SK-N-MC (cell line): ENCODE data around the gene PAFAH1B1.

Experiments used
- EZH2 ChIP-seq: fragments of 200-600 bp; sonication (generic); IDR thresholded peaks from one replicate; pipeline ENCODE4 v1.6.1; 2017; ENCODE audit warnings: antibody characterized with exemption
- POLR2AphosphoS5 ChIP-seq: IDR thresholded peaks from 2 replicates; pipeline ENCODE4 v1.6.1; 2012; ENCODE audit warnings: mild to moderate bottlenecking, low read depth, low read length, borderline replicate concordance

- no peak for TF ChIP-seq EZH2
- no peak for TF ChIP-seq POLR2AphosphoS5
Observed at GRCh38 chr17:2705888-2706795, 112.7 kb downstream of the PAFAH1B1 start.
